GM13977 (cell line): ENCODE results near the gene TRMT112.

Experiments
- DNase-seq: peaks from one replicate; pipeline ENCODE4 v3.0.0; 2012; ENCODE audit warnings: low spot score
- CTCF ChIP-seq: IDR thresholded peaks from 2 replicates; pipeline ENCODE4 v1.5.1; 2012; ENCODE audit warnings: mild to moderate bottlenecking, control low read depth; ENCODE audit not compliant: insufficient read depth; ENCODE audit errors: extremely low read depth, missing control alignments
- in situ Hi-C: fragments of 300-500 bp; cut with MboI; formaldehyde crosslinking; loops from one replicate; pipeline ENCODE4 v1.12.0; 2022; ENCODE audit warnings: low sequenced_read_pairs, low pct_unique_long_range_greater_than_20kb, mixed read lengths, inconsistent platforms; ENCODE audit not compliant: unreplicated experiment

TRMT112 gene

GRCh38 chr11:64289002-64289564 lies 28.3 kb downstream of the TRMT112 start:
- in situ Hi-C loops, result no loop called here
- no peak for DNase-seq
- TF ChIP-seq CTCF, result no peak

GRCh38 chr11:64288353-64288750 lies 29.0 kb downstream of the TRMT112 start:
- in situ Hi-C loops, result no loop called here
- DNase-seq, result no peak
- no peak for TF ChIP-seq CTCF

GRCh38 chr11:64287676-64288352 lies 29.5 kb downstream of the TRMT112 start:
- DNase-seq, result no peak
- in situ Hi-C loops, result no loop called here
- no peak for TF ChIP-seq CTCF

GRCh38 chr11:64286801-64287159 lies 30.6 kb downstream of the TRMT112 start:
- no peak for DNase-seq
- TF ChIP-seq CTCF, result no peak
- in situ Hi-C loops, result no loop called here

- in situ Hi-C loops, result no loop called here
- DNase-seq, result no peak
- peak; percentile 45 for TF ChIP-seq CTCF
Measured at GRCh38 chr11:64285885-64286800, 31.2 kb downstream of the TRMT112 start.

- DNase-seq, result peak; percentile 97
- no peak for TF ChIP-seq CTCF
- in situ Hi-C loops, result no loop called here
Measured at GRCh38 chr11:64284962-64285884, 32.1 kb downstream of the TRMT112 start, which contains the start of gene GPR137. Gene GPR137 (plus strand): TSS chr11:64285848. CDS start chr11:64286525, 677 bp downstream.
